ENCODE results near the gene MYMX. TPM values are rescaled to one million over a fixed set of nuclear protein-coding genes. Genes with fewer than 3 reads are reported as not detected.
A peak's percentile ranks its signal among the peaks of the same experiment; 100 is the strongest.

Gene MYMX
- total and polyA plus RNA-seq, 12 donors, result 0.41 to 2.3 (median 0.88) TPM; not detected in 6

GRCh38 chr6:44223319-44224028 is 6.7 kb downstream of the MYMX start, which contains the start of gene SLC29A1:
TSS of gene SLC29A1 (plus strand) at chr6:44223595. CDS start at chr6:44227314, 3,719 bp downstream.
- peak within 1 kb of the TSS; percentile 64 to 87 (median 74) for H3K4me3 ChIP-seq
- H3K36me3 ChIP-seq, result no peaks in the 10 kb centered on the region
- intact Hi-C loops (cut with DNase I), result loop anchor here in 1 of 10 donors (10.0 kb wide), 1 partner anchor 449 kb away; the partner anchor contains the start of gene VEGFA
- H3K4me1 ChIP-seq, result peaks cover 46 to 97% (median 92%) of the 10 kb centered on the region in 9 donors
- DNase-seq, result peak; percentile 77 to 85
- WGBS, 2 donors, result 1% methylated on average over 70 to 72 of the region's 73 CpGs
- peak within 1 kb of the TSS; percentile 82 to 98 (median 94) for H3K27ac ChIP-seq
- peak in 5 of 9 donors; percentile 6 to 43 (median 28) for TF ChIP-seq CTCF (IDR thresholded peaks at IDR 0.05)
- ATAC-seq, result peak; percentile 5 to 47 (median 20)
- no peaks in the 10 kb centered on the region for H3K9me3 ChIP-seq
- no peaks in the 10 kb centered on the region for H3K27me3 ChIP-seq

GRCh38 chr6:44224029-44224964 is 7.6 kb downstream of the MYMX start:
- no peaks in the 10 kb centered on the region for H3K9me3 ChIP-seq
- no peaks in the 10 kb centered on the region for H3K27me3 ChIP-seq
- intact Hi-C loops (cut with DNase I), result loop anchor here in 1 of 10 donors (10.0 kb wide), 1 partner anchor 449 kb away; the partner anchor contains the start of gene VEGFA
- no peak for TF ChIP-seq CTCF (IDR thresholded peaks at IDR 0.05)
- no peak for DNase-seq
- 8% methylated on average over 13 to 18 of the region's 18 CpGs for WGBS, 2 donors
- H3K4me1 ChIP-seq, result peaks cover 46 to 97% (median 92%) of the 10 kb centered on the region in 9 donors
- peak overlapping the region; percentile 64 to 87 (median 74) for H3K4me3 ChIP-seq
- H3K36me3 ChIP-seq, result peaks cover 0 to 7% (median 0%) of the 10 kb centered on the region in 9 donors
- no peak for ATAC-seq
- H3K27ac ChIP-seq, result peak overlapping the region in 9 of 10 donors; percentile 88 to 98 (median 93)

GRCh38 chr6:44224965-44225305 is 8.2 kb downstream of the MYMX start:
- H3K9me3 ChIP-seq, result no peaks in the 10 kb centered on the region
- intact Hi-C loops (cut with DNase I), result loop anchor here in 1 of 10 donors (10.0 kb wide), 1 partner anchor 450 kb away; the partner anchor contains the start of gene VEGFA
- WGBS, 2 donors, result 59 to 74% methylated on average over 4 of the region's 4 CpGs
- TF ChIP-seq CTCF (IDR thresholded peaks at IDR 0.05), result no peak
- peaks cover 0 to 13% (median 0%) of the 10 kb centered on the region in 9 donors for H3K36me3 ChIP-seq
- H3K27ac ChIP-seq, result peak overlapping the region in 9 of 10 donors; percentile 88 to 98 (median 93)
- ATAC-seq (no peak), DNase-seq (no peak)
- peaks cover 44 to 96% (median 90%) of the 10 kb centered on the region in 9 donors for H3K4me1 ChIP-seq
- H3K27me3 ChIP-seq, result no peaks in the 10 kb centered on the region
- H3K4me3 ChIP-seq, result peak overlapping the region in 6 of 10 donors; percentile 67 to 87 (median 77)
